CD4-positive, alpha-beta T cell treated with Interleukin-1 beta for 1 hour (primary cell): Measurements from ENCODE around the gene FAM163B.

Experiments
- DNase-seq, 2 donors: peaks; one replicate each; pipeline ENCODE4 v3.0.0-alpha.2; 2020 to 2022

FAM163B gene

DNA sequence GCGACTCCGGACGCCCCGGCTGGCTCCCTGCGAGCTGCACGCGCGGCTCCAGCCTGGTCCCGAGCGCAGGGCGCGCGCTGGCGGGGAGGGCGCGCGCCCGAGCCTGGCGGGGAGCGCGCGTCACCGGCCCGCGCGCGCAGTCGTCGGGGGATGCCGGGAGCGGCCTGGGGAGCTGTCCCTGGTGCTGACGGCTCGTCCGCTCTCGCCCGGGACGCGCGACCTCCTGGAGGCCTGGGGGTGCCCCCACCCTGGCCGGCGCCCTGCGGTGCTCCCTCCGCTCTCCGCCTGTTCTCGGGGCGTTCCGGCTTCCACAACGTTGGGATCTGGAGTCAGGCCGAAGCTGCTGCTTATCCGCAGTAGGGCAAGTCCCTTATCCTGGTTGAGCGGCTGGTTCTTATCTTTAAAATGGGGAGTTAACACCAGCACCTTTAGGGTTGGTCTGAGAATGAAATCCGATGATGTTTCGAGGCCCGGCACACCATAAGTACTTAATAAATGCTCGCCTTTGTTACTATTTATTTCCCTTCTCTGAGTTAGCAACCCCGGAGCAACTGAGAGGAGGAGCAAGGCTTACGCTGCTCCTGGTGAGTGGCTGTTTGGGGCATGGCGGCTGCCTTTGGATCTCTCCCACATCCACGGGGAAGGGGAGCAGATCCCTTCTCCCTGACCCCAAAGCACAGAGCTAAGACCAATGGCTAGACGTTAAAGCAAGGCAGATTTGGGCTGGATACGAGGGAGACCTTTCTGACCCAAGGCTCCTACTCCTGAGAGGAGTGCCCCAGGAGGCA, at the start of gene FAM163B:
FAM163B (minus strand) TSS at position 79 of the 788 bp plus-strand sequence. CDS start 29,166 bp downstream, outside the sequence.
- DNase-seq: peak in 1 of 2 donors; percentile 13

GRCh38 chr9:133657120-133657661, 48.0 kb upstream of the FAM163B start:
- no peak for DNase-seq

- peak; percentile 35 to 48 for DNase-seq
These were observed 47.3 kb upstream of the FAM163B start for GRCh38 chr9:133656211-133657119.

- no peak for DNase-seq
These were observed 46.5 kb upstream of the FAM163B start for GRCh38 chr9:133655701-133656100.

GRCh38 chr9:133654736-133655657, 45.8 kb upstream of the FAM163B start:
- no peak for DNase-seq

DNA sequence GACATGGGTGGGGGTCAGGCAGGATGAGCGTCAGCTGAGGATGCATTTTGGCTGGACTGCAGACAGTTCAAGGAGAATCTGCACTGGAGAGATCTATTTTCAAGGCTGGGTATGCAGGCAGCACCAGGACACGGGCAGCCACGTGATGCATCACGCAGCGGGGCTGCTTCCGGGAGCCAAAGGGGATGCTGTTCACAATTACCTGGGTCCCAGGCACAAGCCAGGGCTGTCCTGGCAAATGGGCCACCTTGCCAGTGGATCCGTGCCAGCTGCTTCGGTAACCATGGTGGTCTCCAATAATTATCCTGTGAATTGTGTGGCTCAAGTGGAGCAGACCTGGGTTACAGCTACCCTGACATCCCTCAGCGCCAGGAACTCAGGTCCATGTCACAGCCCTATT, 44.4 kb upstream of the FAM163B start:
- DNase-seq: no peak

DNA sequence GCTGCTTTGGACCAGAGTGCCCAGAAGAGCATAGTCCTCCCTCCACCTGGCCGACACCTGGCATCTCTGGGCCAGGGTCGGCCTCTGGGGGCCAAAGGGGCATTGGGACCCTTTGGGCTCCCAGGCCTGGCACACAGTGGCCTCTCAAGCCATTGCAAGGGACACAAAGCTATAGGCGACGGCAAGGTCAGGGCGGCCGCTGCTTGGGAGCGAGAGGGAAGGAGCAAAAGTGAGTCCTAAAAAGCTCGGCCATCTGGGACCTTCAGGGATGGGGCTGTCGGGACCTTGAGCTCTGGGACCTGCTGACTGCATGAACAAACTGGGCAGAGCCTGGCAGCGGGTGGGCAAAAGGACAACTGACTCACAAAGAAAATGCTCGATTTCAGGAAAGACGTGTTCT, 40.8 kb upstream of the FAM163B start:
- no peak for DNase-seq

- DNase-seq: no peak
These were observed 40.0 kb upstream of the FAM163B start for GRCh38 chr9:133649194-133649593.

- no peak for DNase-seq
These were observed 38.7 kb upstream of the FAM163B start for GRCh38 chr9:133647765-133648469.

DNA sequence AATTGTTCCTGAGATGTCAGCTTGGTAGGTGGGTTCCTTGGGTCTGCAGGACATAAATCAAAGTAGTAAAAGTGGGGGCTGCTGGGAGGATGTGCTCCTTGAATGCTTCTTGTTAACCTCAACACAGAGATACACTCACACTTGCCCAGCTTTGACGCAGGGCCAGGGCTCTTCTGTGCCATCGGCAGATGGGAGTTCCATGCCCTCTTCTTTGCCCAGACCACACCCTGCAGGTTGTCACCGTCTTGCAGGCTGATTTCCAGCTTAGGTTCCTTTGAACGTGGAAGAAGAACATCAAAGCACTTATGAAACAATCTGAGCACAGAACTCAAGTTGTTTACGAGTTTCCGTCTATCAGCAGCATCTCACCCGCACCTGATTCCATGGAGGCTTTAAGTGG, 38.0 kb upstream of the FAM163B start:
- DNase-seq: no peak

GRCh38 chr9:133645021-133645765, 36.0 kb upstream of the FAM163B start:
- no peak for DNase-seq

- DNase-seq: no peak
These were observed 35.0 kb upstream of the FAM163B start for GRCh38 chr9:133643978-133644760.

- no peak for DNase-seq
These were observed 34.2 kb upstream of the FAM163B start for GRCh38 chr9:133643362-133643755.

DNA sequence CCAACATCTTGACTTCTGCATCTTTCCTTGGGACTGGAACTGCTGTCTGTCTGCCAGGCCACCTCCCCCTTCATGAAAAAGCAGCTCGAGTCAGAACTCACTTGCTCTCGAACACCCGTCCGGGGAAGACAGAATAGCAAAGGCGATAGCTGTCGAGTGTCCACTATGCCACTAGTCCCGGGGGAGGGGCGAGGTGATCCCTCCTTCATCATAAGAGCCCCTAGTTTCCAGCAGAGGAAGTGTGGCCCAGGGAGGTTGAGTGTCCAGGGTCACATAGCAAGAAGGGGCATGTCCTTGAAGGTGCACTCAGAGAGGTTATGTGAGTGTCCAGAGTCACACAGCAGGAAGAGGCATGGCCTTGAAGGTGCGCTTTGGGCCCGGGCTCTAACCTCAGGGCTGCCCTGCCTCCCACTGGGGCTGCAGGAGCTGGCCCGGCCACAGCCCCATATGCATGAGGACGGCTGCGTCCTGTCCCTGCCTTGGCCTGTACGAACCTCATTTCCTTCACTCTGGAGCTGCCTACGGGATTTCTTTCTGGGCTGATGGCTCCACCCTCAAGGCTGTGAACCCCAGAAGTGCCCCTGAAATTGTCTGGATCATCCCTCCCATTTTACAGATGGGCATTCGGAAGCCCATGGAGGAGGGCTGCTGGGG, 33.6 kb upstream of the FAM163B start:
- DNase-seq: no peak

- no peak for DNase-seq
These were observed 32.8 kb upstream of the FAM163B start for GRCh38 chr9:133641861-133642595.

- no peak for DNase-seq
These were observed 32.1 kb upstream of the FAM163B start for GRCh38 chr9:133641396-133641655.

DNA sequence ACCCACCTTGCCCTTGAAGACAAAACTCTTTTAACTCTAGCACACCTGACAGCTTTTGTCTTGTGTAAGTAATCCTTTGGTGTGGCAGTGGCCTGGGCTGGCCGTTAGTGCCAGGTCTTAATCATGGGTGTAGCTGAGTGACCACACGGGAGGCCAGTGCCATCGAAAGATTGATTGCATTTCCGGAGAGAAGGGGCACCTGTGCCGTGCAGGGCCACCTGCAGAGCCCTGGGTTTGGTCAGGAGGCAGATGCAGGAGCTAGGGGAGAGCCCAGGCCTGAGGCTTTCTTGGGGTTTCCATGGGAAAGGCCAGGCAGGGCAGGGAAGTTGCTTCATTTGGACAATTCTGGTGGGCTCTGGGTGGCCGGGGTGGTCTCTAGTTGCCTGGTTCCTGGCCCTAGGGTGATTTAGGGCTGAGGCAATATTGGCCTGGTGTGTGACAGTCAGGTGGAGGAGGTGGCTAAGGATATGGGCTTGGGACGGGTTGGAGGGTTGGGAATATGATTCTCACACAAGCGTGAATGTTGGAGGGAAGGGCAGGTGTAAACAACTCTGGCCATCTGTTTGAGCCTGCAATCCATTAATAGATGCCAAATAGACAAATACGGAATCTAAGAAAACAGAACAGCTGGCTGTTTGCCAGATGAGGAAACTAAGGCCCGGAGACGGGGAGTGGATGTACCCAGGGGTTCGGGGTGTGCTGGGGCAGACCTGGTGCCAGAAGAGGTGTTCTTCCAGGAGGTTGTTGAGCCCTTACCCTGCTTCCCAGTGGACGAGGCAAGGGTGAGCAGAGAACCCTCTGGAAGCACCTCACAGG, 31.6 kb upstream of the FAM163B start:
- DNase-seq: no peak

DNA sequence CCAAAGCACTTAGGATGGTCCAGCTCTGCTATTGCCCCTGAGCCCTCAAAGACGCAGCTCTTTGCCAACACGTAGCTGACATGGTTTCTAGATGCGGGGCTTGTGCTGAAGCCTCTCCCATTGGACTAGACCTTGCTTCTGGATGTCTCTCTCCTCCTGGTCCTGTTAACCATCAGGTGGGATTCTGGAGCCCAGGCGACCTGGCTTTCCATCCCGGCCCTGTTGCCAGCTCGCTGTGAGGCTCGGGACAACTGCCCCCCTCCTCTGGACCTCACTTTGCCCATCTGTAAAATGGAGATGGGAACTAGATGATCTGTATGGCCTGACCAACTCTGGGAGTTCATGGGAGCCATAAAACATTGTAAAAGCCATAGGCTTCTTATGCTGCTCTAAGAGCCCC, 31.0 kb upstream of the FAM163B start:
- DNase-seq: no peak
